Fibroblast of skin of left quadriceps (primary cell): ENCODE measurements around the gene ARHGAP4.

Source experiments
- DNase-seq, 2 experiments: peaks; one replicate each; pipeline ENCODE4 v3.0.0-alpha.2; 2013; ENCODE audit warnings: low read depth in 2 of 2

ARHGAP4 gene

GRCh38 chrX:153925739-153926551, at the start of gene ARHGAP4:
Gene ARHGAP4, minus strand, starts transcription at chrX:153926264. Its CDS starts 62 bp downstream, at chrX:153926202.
- DNase-seq: no peak

- DNase-seq: no peak
Observed at GRCh38 chrX:153974726-153975286, 48.7 kb upstream of the ARHGAP4 start.

GRCh38 chrX:153974003-153974725, 48.1 kb upstream of the ARHGAP4 start:
- no peak for DNase-seq

GRCh38 chrX:153973127-153974002, 47.3 kb upstream of the ARHGAP4 start:
- DNase-seq: no peak

- DNase-seq: peak; percentile 73 to 74
Observed at GRCh38 chrX:153972368-153973126, 46.5 kb upstream of the ARHGAP4 start, which contains the start of gene TMEM187. Gene TMEM187, plus strand, starts transcription at chrX:153972754. Its CDS starts 9,309 bp downstream, at chrX:153982063.

GRCh38 chrX:153971450-153972367, 45.6 kb upstream of the ARHGAP4 start, which contains the start of gene HCFC1:
Gene HCFC1, minus strand, starts transcription at chrX:153971818. Its CDS starts 978 bp downstream, at chrX:153970840.
- peak; percentile 83 to 85 for DNase-seq

- DNase-seq: peak; percentile 70 to 73
Observed at GRCh38 chrX:153971124-153971449, 45.0 kb upstream of the ARHGAP4 start.

- DNase-seq: peak; percentile 28 to 34
Observed at GRCh38 chrX:153970357-153971123, 44.5 kb upstream of the ARHGAP4 start.

- peak in 1 of 2 experiments; percentile 4 for DNase-seq
Observed at GRCh38 chrX:153969904-153970356, 43.9 kb upstream of the ARHGAP4 start.

- DNase-seq: no peak
Observed at GRCh38 chrX:153969125-153969903, 43.2 kb upstream of the ARHGAP4 start.

- DNase-seq: no peak
Observed at GRCh38 chrX:153968754-153969124, 42.7 kb upstream of the ARHGAP4 start.

GRCh38 chrX:153968255-153968654, 42.2 kb upstream of the ARHGAP4 start:
- DNase-seq: no peak

GRCh38 chrX:153967536-153968224, 41.6 kb upstream of the ARHGAP4 start:
- no peak for DNase-seq

- DNase-seq: no peak
Observed at GRCh38 chrX:153966841-153967535, 40.9 kb upstream of the ARHGAP4 start.

GRCh38 chrX:153966283-153966688, 40.2 kb upstream of the ARHGAP4 start:
- DNase-seq: no peak

- DNase-seq: no peak
Observed at GRCh38 chrX:153965406-153965805, 39.3 kb upstream of the ARHGAP4 start.

- no peak for DNase-seq
Observed at GRCh38 chrX:153964105-153964504, 38.0 kb upstream of the ARHGAP4 start.
